Measurements from ENCODE around the gene WDR81. TPM values are rescaled to one million over a fixed set of nuclear protein-coding genes. Genes with fewer than 3 reads are reported as not detected.
A peak's percentile ranks its signal among the peaks of the same experiment; 100 is the strongest.

WDR81 gene
- total RNA-seq, 1 experiment from 2014 or later, result 19.4 TPM

DNA sequence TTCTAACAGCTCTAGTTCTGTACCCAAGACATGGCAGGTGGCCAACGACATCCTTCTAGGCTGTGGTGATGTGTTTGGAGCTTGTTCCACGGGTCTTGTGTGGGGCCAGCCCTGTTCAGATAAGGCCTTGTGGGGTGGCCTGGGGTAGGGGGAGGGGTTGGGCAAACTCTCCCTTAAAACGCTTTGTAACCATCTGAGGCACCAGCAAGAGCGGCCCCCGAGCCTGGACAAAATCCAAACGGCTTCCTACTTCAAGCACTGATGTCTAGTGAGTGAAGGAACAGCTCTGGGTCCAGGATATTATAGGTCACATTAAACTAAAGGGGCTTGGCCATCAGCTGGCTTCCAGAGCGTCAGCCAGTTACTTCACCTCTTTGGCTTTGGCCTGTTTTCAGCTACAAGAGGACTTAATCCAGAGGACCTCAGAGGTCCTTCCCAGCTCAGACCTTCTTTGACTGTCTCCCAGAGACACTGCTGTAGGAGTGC lies 49.2 kb downstream of the WDR81 start:
- ChIA-PET CTCF (no interaction called here), POLR2A (ENCODE audit: low non-redundant PET) (no interaction called here)
- Histone ChIP-seq H3K4me1 (ENCODE audit: insufficient read depth, low read length, poor library complexity, severe bottlenecking) (peaks cover 5% of the 10 kb centered on the region), H3K36me3 (ENCODE audit: insufficient read depth, low read length, poor library complexity, severe bottlenecking) (peaks cover 61% of the 10 kb centered on the region), H3K27me3 (replicated peaks; ENCODE audit: insufficient read depth, low read depth, low read length, poor library complexity) (no peaks in the 10 kb centered on the region), H3K9me3 (ENCODE audit: low read depth, low read length, poor library complexity, severe bottlenecking) (no peaks in the 10 kb centered on the region), H3K27ac (ENCODE audit: low read depth, low read length, poor library complexity, severe bottlenecking) (peak overlapping the region; percentile 45), H3K4me3 (ENCODE audit: low read depth, low read length, poor library complexity, severe bottlenecking) (no peak overlapping the region)
- intact Hi-C loops (cut with micrococcal nuclease; ENCODE audit: unreplicated experiment), result no loop called here
- no peak for TF ChIP-seq EZH2 (IDR thresholded peaks at IDR 0.05; ENCODE audit: borderline replicate concordance, low read depth, low read length, poor library complexity, severe bottlenecking)
- TF ChIP-seq, protein P1, sequence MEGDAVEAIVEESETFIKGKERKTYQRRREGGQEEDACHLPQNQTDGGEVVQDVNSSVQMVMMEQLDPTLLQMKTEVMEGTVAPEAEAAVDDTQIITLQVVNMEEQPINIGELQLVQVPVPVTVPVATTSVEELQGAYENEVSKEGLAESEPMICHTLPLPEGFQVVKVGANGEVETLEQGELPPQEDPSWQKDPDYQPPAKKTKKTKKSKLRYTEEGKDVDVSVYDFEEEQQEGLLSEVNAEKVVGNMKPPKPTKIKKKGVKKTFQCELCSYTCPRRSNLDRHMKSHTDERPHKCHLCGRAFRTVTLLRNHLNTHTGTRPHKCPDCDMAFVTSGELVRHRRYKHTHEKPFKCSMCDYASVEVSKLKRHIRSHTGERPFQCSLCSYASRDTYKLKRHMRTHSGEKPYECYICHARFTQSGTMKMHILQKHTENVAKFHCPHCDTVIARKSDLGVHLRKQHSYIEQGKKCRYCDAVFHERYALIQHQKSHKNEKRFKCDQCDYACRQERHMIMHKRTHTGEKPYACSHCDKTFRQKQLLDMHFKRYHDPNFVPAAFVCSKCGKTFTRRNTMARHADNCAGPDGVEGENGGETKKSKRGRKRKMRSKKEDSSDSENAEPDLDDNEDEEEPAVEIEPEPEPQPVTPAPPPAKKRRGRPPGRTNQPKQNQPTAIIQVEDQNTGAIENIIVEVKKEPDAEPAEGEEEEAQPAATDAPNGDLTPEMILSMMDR (conservative IDR thresholded peaks at IDR 0.05; ENCODE audit: low read depth, low read length), result no peak
- BruUV-seq (replicated peaks), result no TSS peak
- DNase-seq (ENCODE audit: low spot score), result no peak

DNA sequence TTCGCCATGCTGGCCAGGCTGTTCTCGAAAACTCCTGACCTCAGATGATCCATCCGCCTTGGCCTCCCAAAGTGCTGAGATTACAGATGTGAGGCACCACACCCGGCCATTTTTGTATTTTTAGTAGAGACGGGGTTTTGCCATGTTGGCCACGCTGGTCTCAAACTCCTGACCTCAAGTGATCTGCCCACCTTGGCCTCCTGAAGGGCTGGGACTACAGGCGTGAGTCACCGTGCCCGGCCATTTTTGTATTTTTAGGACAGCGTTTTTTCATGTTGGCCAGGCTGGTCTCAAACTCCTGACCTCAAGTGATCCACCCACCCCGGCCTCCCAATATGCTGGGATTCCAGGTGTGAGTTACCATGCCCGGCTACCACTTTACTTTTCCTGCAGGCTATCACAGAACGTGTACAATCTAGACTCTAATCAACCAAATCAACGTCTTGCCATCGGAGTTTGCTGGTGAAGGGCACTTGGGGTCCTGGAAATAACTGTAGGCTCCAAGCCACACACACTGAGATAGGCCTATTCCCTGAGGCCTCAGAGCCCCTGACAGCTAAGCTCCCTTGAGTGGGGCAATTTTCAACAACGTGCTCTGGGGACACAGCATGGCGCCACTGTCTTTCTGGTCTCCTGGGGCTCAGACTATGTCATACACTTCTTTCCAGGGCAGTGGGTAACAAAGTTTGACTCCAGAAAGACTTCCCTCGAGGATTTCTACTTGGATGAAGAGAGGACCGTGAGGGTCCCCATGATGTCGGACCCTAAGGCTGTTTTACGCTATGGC lies 50.1 kb downstream of the WDR81 start:
- peaks cover 11% of the 10 kb centered on the region for H3K4me1 ChIP-seq (ENCODE audit: insufficient read depth, low read length, poor library complexity, severe bottlenecking)
- no peaks in the 10 kb centered on the region for H3K9me3 ChIP-seq (ENCODE audit: low read depth, low read length, poor library complexity, severe bottlenecking)
- no peak overlapping the region for H3K4me3 ChIP-seq (ENCODE audit: low read depth, low read length, poor library complexity, severe bottlenecking)
- DNase-seq (ENCODE audit: low spot score), result no peak
- TF ChIP-seq, protein P1 (conservative IDR thresholded peaks at IDR 0.05; ENCODE audit: low read depth, low read length), result no peak
- TF ChIP-seq EZH2 (IDR thresholded peaks at IDR 0.05; ENCODE audit: borderline replicate concordance, low read depth, low read length, poor library complexity, severe bottlenecking), result no peak
- intact Hi-C loops (cut with micrococcal nuclease; ENCODE audit: unreplicated experiment), result no loop called here
- POLR2A ChIA-PET (ENCODE audit: low non-redundant PET), result no interaction called here
- peak overlapping the region; percentile 12 for H3K27ac ChIP-seq (ENCODE audit: low read depth, low read length, poor library complexity, severe bottlenecking)
- H3K36me3 ChIP-seq (ENCODE audit: insufficient read depth, low read length, poor library complexity, severe bottlenecking), result peaks cover 62% of the 10 kb centered on the region
- no TSS peak for BruUV-seq (replicated peaks)
- CTCF ChIA-PET, result no interaction called here
- no peaks in the 10 kb centered on the region for H3K27me3 ChIP-seq (replicated peaks; ENCODE audit: insufficient read depth, low read depth, low read length, poor library complexity)

DNA sequence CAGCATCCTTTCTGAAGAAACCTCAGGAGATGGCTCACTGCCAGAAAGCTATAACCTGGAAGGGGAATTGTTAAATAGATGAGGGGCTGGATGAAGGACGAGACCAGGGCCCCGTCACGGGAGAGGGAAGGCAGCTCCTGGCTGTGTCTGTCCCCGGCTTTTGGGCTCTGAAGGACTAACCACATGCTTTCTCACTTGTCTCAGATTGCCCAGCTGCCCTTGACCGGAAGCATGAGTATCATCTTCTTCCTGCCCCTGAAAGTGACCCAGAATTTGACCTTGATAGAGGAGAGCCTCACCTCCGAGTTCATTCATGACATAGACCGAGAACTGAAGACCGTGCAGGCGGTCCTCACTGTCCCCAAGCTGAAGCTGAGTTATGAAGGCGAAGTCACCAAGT lies 51.8 kb downstream of the WDR81 start:
- ChIA-PET CTCF (no interaction called here), POLR2A (ENCODE audit: low non-redundant PET) (no interaction called here)
- TF ChIP-seq, protein P1 (conservative IDR thresholded peaks at IDR 0.05; ENCODE audit: low read depth, low read length), result no peak
- no peak for DNase-seq (ENCODE audit: low spot score)
- BruUV-seq (replicated peaks), result no TSS peak
- H3K4me1 ChIP-seq (ENCODE audit: insufficient read depth, low read length, poor library complexity, severe bottlenecking), result peaks cover 21% of the 10 kb centered on the region
- no peaks in the 10 kb centered on the region for H3K9me3 ChIP-seq (ENCODE audit: low read depth, low read length, poor library complexity, severe bottlenecking)
- no peak overlapping the region for H3K27ac ChIP-seq (ENCODE audit: low read depth, low read length, poor library complexity, severe bottlenecking)
- H3K4me3 ChIP-seq (ENCODE audit: low read depth, low read length, poor library complexity, severe bottlenecking), result no peak overlapping the region
- intact Hi-C loops (cut with micrococcal nuclease; ENCODE audit: unreplicated experiment), result no loop called here
- peaks cover 60% of the 10 kb centered on the region for H3K36me3 ChIP-seq (ENCODE audit: insufficient read depth, low read length, poor library complexity, severe bottlenecking)
- no peaks in the 10 kb centered on the region for H3K27me3 ChIP-seq (replicated peaks; ENCODE audit: insufficient read depth, low read depth, low read length, poor library complexity)
